Loucy (cell line): ENCODE data around the gene CACFD1.

ENCODE experiments used
- CTCF ChIP-seq: fragments of 200-600 bp; sonication (generic); conservative IDR thresholded peaks from 2 replicates; pipeline ENCODE4 v1.5.1; 2014; ENCODE audit warnings: mild to moderate bottlenecking, antibody characterized with exemption, low read length
- EZH2phosphoT487 ChIP-seq: fragments of 200-600 bp; IDR thresholded peaks from 2 replicates; pipeline ENCODE4 v1.6.1; 2018; ENCODE audit warnings: antibody characterized with exemption, mild to moderate bottlenecking, moderate library complexity, borderline replicate concordance

GRCh38 chr9:133507246-133507965, 47.6 kb downstream of the CACFD1 start:
- TF ChIP-seq CTCF (no peak), EZH2phosphoT487 (no peak)
